ENCODE measurements around the gene MYL5.

GRCh38 chr4:702618-703048 lies 28.3 kb downstream of the MYL5 start:
- no peak for TF ChIP-seq CTCF (IDR thresholded peaks at IDR 0.05)
- no peak for TF ChIP-seq POLR2A (IDR thresholded peaks at IDR 0.05)
- TF ChIP-seq EP300 (IDR thresholded peaks at IDR 0.05; ENCODE audit: low read depth): no peak
